H1 (cell line): Measurements from ENCODE around the gene ERVFRD-1. TPM values are rescaled to one million over a fixed set of nuclear protein-coding genes. Genes with fewer than 3 reads are reported as not detected.

Source experiments
- CTCF ChIA-PET: fragments of 300-600 bp; sonication (Branson Sonifier 250); formaldehyde crosslinking; loops from one replicate; lab custom pipeline; 2021; ENCODE audit not compliant: partially characterized antibody; lab: Charles Lee
- POLR2A ChIA-PET: fragments of 300-600 bp; sonication (Branson Sonifier 250); formaldehyde crosslinking; loops from one replicate; lab custom pipeline; 2021; ENCODE audit warnings: inconsistent platforms; ENCODE audit not compliant: partially characterized antibody; lab: Charles Lee
- DNase-seq, 2 experiments: peaks; one replicate each; pipeline versions ENCODE4 v3.0.0 to v3.0.0-alpha.2; 2010 to 2022; ENCODE audit warnings: low spot score in 2 of 2, low read depth in 1 of 2, mixed read lengths in 1 of 2
- FAIRE-seq: peaks from 2 replicates; lab custom pipeline; 2011; peaks lifted over from hg19 to GRCh38; lab: Jason Lieb, UNC
- H2AFZ ChIP-seq: 2 replicates; pipeline ENCODE4 v1.8.1; 2012; ENCODE audit warnings: low read length, inconsistent platforms
- H2AK5ac ChIP-seq: 2 replicates; pipeline ENCODE4 v1.6.1; 2013; ENCODE audit warnings: low read depth, low read length
- H2BK120ac ChIP-seq: replicated peaks from 2 replicates; pipeline ENCODE3; 2013; ENCODE audit warnings: low read depth, low read length, inconsistent platforms
- H2BK12ac ChIP-seq: 2 replicates; pipeline ENCODE4 v1.6.1; 2013; ENCODE audit warnings: low read depth, low read length
- H2BK15ac ChIP-seq: 2 replicates; pipeline ENCODE4 v1.6.1; 2013; ENCODE audit warnings: low read length
- H2BK20ac ChIP-seq: 2 replicates; pipeline ENCODE4 v1.6.1; 2013; ENCODE audit warnings: low read length
- H2BK5ac ChIP-seq: 2 replicates; pipeline ENCODE4 v1.6.1; 2013; ENCODE audit warnings: low read depth, low read length
- H3K14ac ChIP-seq: 2 replicates; pipeline ENCODE4 v1.6.1; 2013; ENCODE audit warnings: inconsistent platforms; ENCODE audit not compliant: insufficient read length
- H3K18ac ChIP-seq: 2 replicates; pipeline ENCODE4 v1.6.1; 2013; ENCODE audit warnings: low read length; ENCODE audit errors: extremely low read depth
- H3K23ac ChIP-seq: 2 replicates; pipeline ENCODE4 v1.6.1; 2013; ENCODE audit warnings: inconsistent platforms; ENCODE audit not compliant: insufficient read length
- H3K23me2 ChIP-seq: 2 replicates; pipeline ENCODE4 v1.6.1; 2013; ENCODE audit warnings: low read depth, low read length
- H3K27ac ChIP-seq: 2 replicates; pipeline ENCODE4 v1.6.1; 2011; ENCODE audit warnings: low read depth, low read length, inconsistent platforms
- H3K27me3 ChIP-seq, 4 experiments: replicated peaks in 1 of 4; 1 replicate in 1 of 4; 2 replicates in 3 of 4; pipeline versions ENCODE4 v1.6.1 to v1.8.1; 2011 to 2013; ENCODE audit warnings: low read length in 3 of 4, mild to moderate bottlenecking in 3 of 4, inconsistent platforms in 2 of 4, mixed read lengths in 2 of 4, moderate library complexity in 1 of 4; ENCODE audit not compliant: control insufficient read depth in 3 of 4, insufficient read depth in 3 of 4; ENCODE audit errors: extremely low read depth in 1 of 4
- H3K36me3 ChIP-seq, 4 experiments: 2 replicates each; pipeline versions ENCODE4 v1.6.1 to v1.8.1; 2011 to 2013; ENCODE audit warnings: mild to moderate bottlenecking in 4 of 4, low read length in 3 of 4, moderate library complexity in 2 of 4, control low read depth in 1 of 4, inconsistent platforms in 1 of 4; ENCODE audit not compliant: insufficient read depth in 4 of 4, control insufficient read depth in 2 of 4
- H3K4ac ChIP-seq: replicated peaks from 2 replicates; pipeline ENCODE3; 2013; ENCODE audit warnings: low read length, low read depth, mixed read lengths, inconsistent platforms; ENCODE audit not compliant: insufficient read length
- H3K4me1 ChIP-seq, 4 experiments: replicated peaks in 1 of 4; 1 replicate in 1 of 4; 2 replicates in 3 of 4; pipeline versions ENCODE4 v1.6.1 to v1.8.1; 2011 to 2013; ENCODE audit warnings: low read length in 3 of 4, inconsistent platforms in 2 of 4, mixed read lengths in 1 of 4; ENCODE audit not compliant: insufficient read depth in 4 of 4, control insufficient read depth in 3 of 4
- H3K4me2 ChIP-seq, 2 experiments: 2 replicates each; pipeline versions ENCODE4 v1.6.1 to v1.8.1; 2011 to 2013; ENCODE audit warnings: low read depth in 2 of 2, low read length in 2 of 2, control low read depth in 1 of 2, inconsistent platforms in 1 of 2, mild to moderate bottlenecking in 1 of 2; ENCODE audit not compliant: insufficient read depth in 1 of 2
- H3K4me3 ChIP-seq, 4 experiments: fragments of 200-600, 300-600 bp in 1 of 4; sonication (generic), shearing (Covaris generic), sonication (Bioruptor Twin) in 1 of 4; 2 replicates each; pipeline versions ENCODE4 v1.5.1 to v1.8.1; 2011 to 2016; ENCODE audit warnings: low read length in 4 of 4, low read depth in 3 of 4, control low read depth in 2 of 4, inconsistent platforms in 2 of 4, mild to moderate bottlenecking in 2 of 4, mixed read lengths in 1 of 4, moderate library complexity in 1 of 4; ENCODE audit not compliant: insufficient read depth in 2 of 4; ENCODE audit errors: extremely low read depth in 1 of 4
- H3K56ac ChIP-seq: replicated peaks from 2 replicates; pipeline ENCODE3; 2013; ENCODE audit warnings: low read depth, mild to moderate bottlenecking, mixed read lengths, low read length, inconsistent platforms; ENCODE audit not compliant: insufficient read length
- H3K79me1 ChIP-seq: 2 replicates; pipeline ENCODE4 v1.6.1; 2013; ENCODE audit warnings: low read depth, low read length, control low read depth
- H3K79me2 ChIP-seq, 2 experiments: 2 replicates each; pipeline versions ENCODE4 v1.6.1 to v1.8.1; 2012 to 2013; ENCODE audit warnings: low read length in 2 of 2, mild to moderate bottlenecking in 2 of 2, inconsistent platforms in 1 of 2; ENCODE audit not compliant: insufficient read depth in 2 of 2, control insufficient read depth in 1 of 2
- H3K9ac ChIP-seq, 4 experiments: replicated peaks in 1 of 4; 1 replicate in 1 of 4; 2 replicates in 3 of 4; pipeline versions ENCODE4 v1.6.1 to v1.8.1; 2011 to 2013; ENCODE audit warnings: low read depth in 3 of 4, low read length in 3 of 4, control low read depth in 2 of 4, mild to moderate bottlenecking in 2 of 4, moderate library complexity in 2 of 4, inconsistent platforms in 1 of 4; ENCODE audit errors: extremely low read depth in 1 of 4
- H3K9me3 ChIP-seq, 2 experiments: 2 replicates each; pipeline versions ENCODE4 v1.6.1 to v1.8.1; 2012 to 2013; ENCODE audit warnings: mild to moderate bottlenecking in 2 of 2, moderate library complexity in 2 of 2, control low read depth in 1 of 2, inconsistent platforms in 1 of 2, low read depth in 1 of 2, low read length in 1 of 2, mixed read lengths in 1 of 2; ENCODE audit not compliant: insufficient read depth in 2 of 2
- H4K20me1 ChIP-seq, 2 experiments: replicated peaks in 1 of 2; 2 replicates each; pipeline versions ENCODE3 to v1.8.1; 2011 to 2013; ENCODE audit warnings: inconsistent platforms in 2 of 2, low read length in 2 of 2, mild to moderate bottlenecking in 1 of 2; ENCODE audit not compliant: insufficient read depth in 2 of 2, control insufficient read depth in 1 of 2
- H4K5ac ChIP-seq: 2 replicates; pipeline ENCODE4 v1.6.1; 2013; ENCODE audit warnings: low read length, low read depth, mixed read lengths, inconsistent platforms; ENCODE audit not compliant: insufficient read length
- H4K8ac ChIP-seq: 2 replicates; pipeline ENCODE4 v1.8.0; 2013; ENCODE audit warnings: mild to moderate bottlenecking, moderate library complexity, low read length, inconsistent platforms; ENCODE audit not compliant: insufficient read depth; ENCODE audit errors: extremely low read depth
- H4K91ac ChIP-seq: replicated peaks from 2 replicates; pipeline ENCODE3; 2013; ENCODE audit warnings: low read length, mixed read lengths, inconsistent platforms; ENCODE audit not compliant: insufficient read length
- BACH1 ChIP-seq: IDR thresholded peaks from 2 replicates; pipeline ENCODE4 v1.6.1; 2012; ENCODE audit warnings: low read length, improper control_type of control experiment
- GABPA ChIP-seq: IDR thresholded peaks from 2 replicates; pipeline ENCODE4 v1.6.1; 2011; ENCODE audit warnings: mild to moderate bottlenecking, low read length, moderate library complexity, borderline replicate concordance; ENCODE audit not compliant: insufficient read depth
- WGBS, 2 experiments: shearing (Covaris generic) in 1 of 2; methylation state at CpG; one replicate each; pipeline versions ENCODE4 v1.1.6 to v1.1.7; 2013 to 2015; ENCODE audit warnings: low lambda C conversion rate in 2 of 2, mixed read lengths in 2 of 2, inconsistent platforms in 1 of 2, low coverage in 1 of 2, missing lambda C conversion rate in 1 of 2; ENCODE audit not compliant: insufficient replicate concordance in 2 of 2, insufficient coverage in 1 of 2, insufficient read length in 1 of 2; ENCODE audit errors: extremely low coverage in 1 of 2, missing lambda C conversion rate in 1 of 2; 5-methylcytosine and 5-hydroxymethylcytosine counted together
- polyA plus RNA-seq, 7 experiments: library from polyadenylated mRNA; depleted of rRNA in 3 of 7; stranded (reverse) in 5 of 7; unstranded in 2 of 7; fragments of >200 nt in 5 of 7; fragments of 200-250 nt in 2 of 7; gene quantifications; 1 replicate in 5 of 7; 2 replicates in 1 of 7; 4 replicates in 1 of 7; pipeline versions ENCODE4 v1.2.1 to v1.2.3, GENCODE V29; 2011 to 2013; ENCODE audit warnings: missing spikeins in 2 of 7, mixed read lengths in 2 of 7
- total RNA-seq: library from RNA; stranded (reverse); fragmentation: NEBNext Ultra II Directional; extraction: Animal tissue kit (Norgen Biotek cat#: 25700); gene quantifications from 2 replicates; pipeline ENCODE4 v1.2.1, GENCODE V29; 2021

The ERVFRD-1 gene
- total and polyA plus RNA-seq, 2 of the 8 experiments (the other 6 are each of a cell fraction or from before 2014, with no cell fraction given), result not detected

GRCh38 chr6:11097476-11097875, 14.0 kb downstream of the ERVFRD-1 start:
- Histone ChIP-seq H3K27ac (no peak overlapping the region), H3K27me3 (no peaks in the 10 kb centered on the region), H3K18ac (no peak overlapping the region), H3K56ac (no peak overlapping the region), H4K8ac (no peak overlapping the region), H4K5ac (no peak overlapping the region), H3K4me1 (peaks cover 0 to 7% (median 2%) of the 10 kb centered on the region in 4 experiments; a peak in 5 of 7 replicates), H3K79me1 (peaks cover 3% of the 10 kb centered on the region), H2AK5ac (no peak overlapping the region), H2BK20ac (no peak overlapping the region), H2BK5ac (no peak overlapping the region), H3K23ac (no peak overlapping the region), H3K4me3 (no peak overlapping the region), H2BK120ac (no peak overlapping the region), H3K14ac (no peak overlapping the region), H2AFZ (no peak overlapping the region), H3K4ac (no peak overlapping the region), H3K79me2 (peaks cover 0 to 79% of the 10 kb centered on the region in 2 experiments; a peak in 2 of 4 replicates), H4K20me1 (peaks cover 0 to 4% of the 10 kb centered on the region in 2 experiments), H3K4me2 (no peak overlapping the region), H3K23me2 (peaks cover 6% of the 10 kb centered on the region; the same call in 1 of the 2 replicates), H3K9me3 (no peaks in the 10 kb centered on the region), H3K36me3 (no peaks in the 10 kb centered on the region; a peak in 1 of 8 replicates), H4K91ac (no peak overlapping the region), H3K9ac (no peak overlapping the region), H2BK12ac (no peak overlapping the region), H2BK15ac (no peak overlapping the region)
- CTCF ChIA-PET, result interaction anchor here (1.0 to 2.0 kb wide), 5 partner anchors 10 to 144 kb away, joined by 3 to 7 read pairs (median 4); partner anchors contain the start of gene ERVFRD-1
- no peak for DNase-seq
- WGBS, 2 experiments, result 89% methylated on average over 8 of the region's 8 CpGs; no CpG with 5 or more reads in 1 of the 2 experiments
- POLR2A ChIA-PET, result no interaction called here
- FAIRE-seq, result no peak
- no peak for TF ChIP-seq GABPA
- TF ChIP-seq BACH1, result no peak
